HG03060 (cell line): ENCODE data around the gene MN1.

ENCODE experiments used
- ATAC-seq: cut with Tn5 transposase; IDR thresholded peaks from one replicate; pipeline ENCODE4 v1.9.1; 2021; ENCODE audit warnings: low read depth, moderate number of reproducible peaks; ENCODE audit not compliant: unreplicated experiment

MN1 gene

GRCh38 chr22:27786291-27786932, 15.1 kb downstream of the MN1 start:
- ATAC-seq: no peak

GRCh38 chr22:27785831-27786230, 15.7 kb downstream of the MN1 start:
- ATAC-seq: no peak

- ATAC-seq: no peak
These were observed 17.5 kb downstream of the MN1 start for GRCh38 chr22:27784120-27784475.

- no peak for ATAC-seq
These were observed 18.0 kb downstream of the MN1 start for GRCh38 chr22:27783436-27784119.

- ATAC-seq: no peak
These were observed 19.5 kb downstream of the MN1 start for GRCh38 chr22:27782088-27782487.

GRCh38 chr22:27780161-27780575, 21.4 kb downstream of the MN1 start:
- no peak for ATAC-seq

- ATAC-seq: no peak
These were observed 21.9 kb downstream of the MN1 start for GRCh38 chr22:27779643-27780042.

GRCh38 chr22:27778294-27779090, 23.1 kb downstream of the MN1 start:
- ATAC-seq: no peak

GRCh38 chr22:27777128-27777527, 24.4 kb downstream of the MN1 start:
- ATAC-seq: no peak

- no peak for ATAC-seq
These were observed 25.0 kb downstream of the MN1 start for GRCh38 chr22:27776650-27776958.

- ATAC-seq: no peak
These were observed 25.6 kb downstream of the MN1 start for GRCh38 chr22:27775758-27776649.

GRCh38 chr22:27775087-27775698, 26.4 kb downstream of the MN1 start:
- ATAC-seq: no peak

GRCh38 chr22:27774200-27774599, 27.4 kb downstream of the MN1 start:
- no peak for ATAC-seq

GRCh38 chr22:27772984-27773498, 28.5 kb downstream of the MN1 start:
- ATAC-seq: no peak

GRCh38 chr22:27772081-27772983, 29.2 kb downstream of the MN1 start:
- no peak for ATAC-seq

GRCh38 chr22:27771637-27772036, 29.9 kb downstream of the MN1 start:
- no peak for ATAC-seq

- ATAC-seq: no peak
These were observed 32.5 kb downstream of the MN1 start for GRCh38 chr22:27769012-27769411.

- ATAC-seq: no peak
These were observed 33.4 kb downstream of the MN1 start for GRCh38 chr22:27768027-27768653.

- ATAC-seq: no peak
These were observed 34.9 kb downstream of the MN1 start for GRCh38 chr22:27766679-27767078.
